HG03521 (cell line): ENCODE data around the gene FAM9A.
"Not testable (repeated sequence)": the region's sequence is repeated elsewhere in the genome, so short reads cannot be mapped to it uniquely, and the experiment has no call there.

ENCODE experiments used
- ATAC-seq: cut with Tn5 transposase; IDR thresholded peaks from one replicate; pipeline ENCODE4 v1.9.1; 2021; ENCODE audit warnings: mild to moderate bottlenecking, moderate library complexity; ENCODE audit not compliant: unreplicated experiment

Gene FAM9A

DNA sequence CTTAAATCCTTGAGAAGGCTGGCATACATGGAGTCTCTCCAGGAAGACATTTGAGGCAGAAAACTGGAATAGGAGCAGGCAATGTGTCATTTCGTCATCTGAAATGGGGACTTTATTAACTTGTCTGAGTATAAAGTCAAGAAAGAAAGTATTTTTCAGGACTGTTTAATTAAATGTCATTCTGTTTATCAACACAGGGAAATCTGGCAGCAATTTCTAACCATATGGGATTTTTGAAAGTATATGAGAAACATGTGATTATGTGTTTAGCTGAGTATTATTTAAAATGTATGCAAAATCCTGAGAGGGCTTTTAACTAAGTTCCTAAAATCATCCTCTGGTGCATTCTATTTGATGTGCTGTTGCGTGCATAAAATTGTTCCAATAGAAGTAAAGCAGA, 3.9 kb upstream of the FAM9A start:
- no peak for ATAC-seq

DNA sequence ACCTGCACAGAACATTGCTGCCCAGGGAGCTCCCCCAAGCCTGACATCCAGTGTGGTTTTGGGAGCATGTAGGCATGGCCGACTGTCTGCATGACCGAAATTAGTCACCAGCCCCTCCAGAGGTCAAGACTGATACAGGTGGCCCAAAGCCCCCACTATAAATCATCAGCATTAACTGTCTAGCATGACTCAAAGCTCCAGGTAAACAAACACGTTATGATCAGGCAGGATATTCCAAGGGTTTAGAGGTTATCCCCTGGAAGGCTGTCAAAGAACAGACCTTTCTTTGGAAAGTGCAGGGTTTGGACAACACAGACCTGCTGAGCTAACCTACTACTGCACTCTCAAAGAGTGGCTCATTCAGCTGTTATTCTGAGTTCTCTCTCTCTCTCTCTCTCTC, 2.1 kb upstream of the FAM9A start:
- no peak for ATAC-seq

DNA sequence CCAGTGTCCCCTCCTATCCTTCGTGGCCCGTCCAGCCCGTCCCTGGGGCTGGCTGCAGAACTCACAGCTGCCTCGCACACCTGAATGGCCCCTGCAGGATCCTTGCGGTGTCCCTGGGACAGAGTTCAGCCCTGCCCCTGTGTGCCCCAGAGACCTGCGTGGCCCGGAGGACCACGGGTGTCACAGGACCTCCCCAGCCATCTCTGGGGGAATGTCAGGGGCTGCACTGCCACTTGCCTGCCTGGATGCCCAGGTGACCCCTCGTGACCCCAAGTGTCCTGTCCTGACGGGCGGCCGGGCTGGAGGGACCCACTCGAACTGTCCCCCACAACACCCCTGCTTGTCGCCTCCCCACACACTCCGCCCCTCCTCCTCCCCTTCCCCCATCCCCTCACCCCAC, 832 bp downstream of the FAM9A start:
- ATAC-seq = not testable (repeated sequence)

DNA sequence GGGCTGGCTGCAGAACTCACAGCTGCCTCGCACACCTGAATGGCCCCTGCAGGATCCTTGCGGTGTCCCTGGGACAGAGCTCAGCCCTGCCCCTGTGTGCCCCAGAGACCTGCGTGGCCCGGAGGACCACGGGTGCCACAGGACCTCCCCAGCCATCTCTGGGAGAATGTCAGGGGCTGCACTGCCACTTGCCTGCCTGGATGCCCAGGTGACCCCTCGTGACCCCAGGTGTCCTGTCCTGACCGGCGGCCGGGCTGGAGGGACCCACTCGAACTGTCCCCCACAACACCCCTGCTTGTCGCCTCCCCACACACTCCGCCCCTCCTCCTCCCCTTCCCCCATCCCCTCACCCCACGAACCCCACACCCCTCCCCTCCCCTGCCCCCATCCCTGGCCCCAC, 1.9 kb downstream of the FAM9A start:
- ATAC-seq = not testable (repeated sequence)

DNA sequence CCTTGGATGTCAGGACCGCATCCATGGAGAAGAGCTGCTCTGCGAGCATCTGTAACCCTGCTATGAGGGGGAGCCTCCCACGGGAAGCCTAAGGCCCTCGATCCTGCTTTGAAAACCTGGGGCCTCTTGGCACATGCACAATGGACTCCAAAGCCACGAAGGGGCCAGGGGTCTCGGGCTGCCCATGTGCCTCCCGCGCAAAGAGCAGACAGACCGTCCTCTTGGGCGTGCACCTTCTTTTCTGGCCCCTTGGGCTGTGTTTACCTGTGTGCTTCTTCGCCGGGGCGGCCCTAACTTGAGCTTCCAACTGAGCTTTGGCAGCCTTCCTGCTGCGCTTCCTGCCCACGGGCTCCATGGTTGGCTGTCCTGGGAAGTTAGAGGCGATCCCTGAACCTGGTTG, 2.5 kb downstream of the FAM9A start:
- ATAC-seq = not testable (repeated sequence)

DNA sequence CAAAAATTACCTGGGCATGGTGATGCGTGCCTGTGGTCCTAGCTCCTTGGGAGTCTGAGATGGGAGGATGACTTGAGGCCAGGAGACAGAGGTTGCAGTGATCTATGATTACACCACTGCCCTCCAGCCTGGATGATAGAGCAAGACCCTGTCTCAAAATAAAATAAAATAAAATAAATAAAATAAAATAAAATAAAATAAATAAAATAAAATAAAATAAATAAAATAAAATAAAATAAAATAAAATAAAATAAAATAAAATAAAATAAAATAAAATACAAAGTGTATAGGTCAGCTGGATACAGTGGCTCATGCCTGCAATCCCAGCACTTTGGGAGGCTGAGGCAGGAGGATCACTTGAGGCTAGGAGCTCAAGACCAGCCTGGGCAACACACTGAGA, 14.1 kb downstream of the FAM9A start:
- ATAC-seq = not testable (repeated sequence)

DNA sequence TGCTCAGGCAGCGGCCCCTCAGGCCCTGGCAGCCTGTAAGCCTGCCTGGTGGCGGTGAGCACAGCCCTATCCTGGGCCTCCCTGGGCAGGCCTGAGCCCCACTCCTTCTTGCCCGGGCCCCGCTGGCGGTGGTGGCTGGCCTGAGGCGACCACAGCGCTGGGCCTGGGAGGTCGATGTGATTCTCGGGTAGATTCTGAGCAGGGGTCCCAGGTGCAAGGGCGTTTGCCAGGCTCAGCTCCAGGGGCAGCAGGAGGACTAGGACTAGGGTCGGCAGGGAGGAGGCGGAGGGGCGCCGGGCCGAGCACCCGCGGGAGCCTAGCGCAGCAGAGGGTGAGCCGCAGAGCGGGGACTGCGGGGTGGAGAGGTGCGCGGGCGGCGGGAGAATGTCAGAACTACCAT, 17.0 kb downstream of the FAM9A start:
- no peak for ATAC-seq

DNA sequence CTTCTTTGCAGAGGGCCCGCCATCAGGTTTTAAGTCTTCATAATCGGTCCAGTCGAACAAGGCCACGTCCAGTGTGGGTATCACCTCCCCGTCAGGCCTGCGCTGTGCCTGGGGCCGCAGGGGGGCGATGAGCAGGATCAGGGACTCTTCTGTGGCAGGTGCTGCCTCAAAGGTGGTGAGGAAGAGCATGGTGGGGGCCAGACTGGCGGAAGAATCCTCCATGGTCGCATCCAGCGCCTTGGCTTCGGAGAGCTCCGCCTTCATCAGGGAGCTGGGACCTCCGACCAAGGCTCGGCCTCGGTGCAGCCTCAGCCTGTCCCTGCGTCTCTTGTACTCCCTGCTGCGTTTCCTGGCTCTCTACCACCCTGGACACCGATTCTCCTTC, 17.5 kb downstream of the FAM9A start:
- ATAC-seq = no peak

DNA sequence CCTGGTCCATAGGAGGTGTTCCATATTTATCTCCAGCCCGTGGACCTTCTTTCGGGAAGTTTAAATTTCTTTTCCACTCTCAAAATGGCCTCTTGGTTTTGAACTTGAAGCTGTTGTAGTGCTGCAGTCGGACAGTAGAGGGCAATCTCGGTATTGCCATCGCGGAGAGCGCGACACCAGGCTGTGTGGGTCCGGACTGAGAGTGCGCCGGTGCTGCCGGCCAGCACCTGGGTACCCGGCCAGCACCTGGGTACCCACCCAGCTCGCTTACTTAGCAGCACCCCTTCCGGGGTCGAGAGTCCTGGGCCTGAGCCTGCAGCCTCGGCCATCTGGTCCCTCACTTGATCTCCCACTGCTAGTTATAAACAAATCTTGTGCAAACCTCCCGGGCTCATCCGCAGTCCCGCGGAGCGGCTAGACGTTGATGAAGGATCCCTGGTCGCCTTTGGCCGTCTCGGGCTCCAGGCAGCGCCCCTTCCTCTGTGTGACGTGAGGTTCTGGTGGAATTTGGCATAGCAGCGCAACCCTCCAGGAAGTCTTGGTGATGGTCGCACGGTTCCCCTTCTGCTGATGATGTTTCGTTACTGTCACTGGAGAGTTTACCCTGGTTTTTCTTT, 18.0 kb downstream of the FAM9A start:
- ATAC-seq = peak; percentile 79

DNA sequence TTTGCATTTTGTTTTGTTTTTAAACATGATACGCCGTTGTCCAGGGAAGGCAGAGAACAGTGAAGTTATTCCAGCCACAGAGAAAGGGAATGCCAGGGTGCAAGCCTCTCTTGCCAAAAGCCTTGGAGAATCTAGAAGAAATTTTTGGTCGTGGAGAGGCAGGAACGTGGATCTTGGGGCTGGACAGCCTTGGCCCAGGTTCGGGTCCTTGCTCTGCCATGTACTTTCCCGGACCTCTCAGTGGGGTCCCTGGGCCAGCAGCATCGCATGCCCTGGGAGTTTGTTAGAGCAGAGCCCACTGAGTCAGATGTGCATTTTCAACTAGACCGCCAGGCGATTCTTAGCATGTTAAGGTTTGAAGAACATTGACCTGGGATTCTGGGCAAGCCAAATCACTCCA, 18.6 kb downstream of the FAM9A start:
- no peak for ATAC-seq

DNA sequence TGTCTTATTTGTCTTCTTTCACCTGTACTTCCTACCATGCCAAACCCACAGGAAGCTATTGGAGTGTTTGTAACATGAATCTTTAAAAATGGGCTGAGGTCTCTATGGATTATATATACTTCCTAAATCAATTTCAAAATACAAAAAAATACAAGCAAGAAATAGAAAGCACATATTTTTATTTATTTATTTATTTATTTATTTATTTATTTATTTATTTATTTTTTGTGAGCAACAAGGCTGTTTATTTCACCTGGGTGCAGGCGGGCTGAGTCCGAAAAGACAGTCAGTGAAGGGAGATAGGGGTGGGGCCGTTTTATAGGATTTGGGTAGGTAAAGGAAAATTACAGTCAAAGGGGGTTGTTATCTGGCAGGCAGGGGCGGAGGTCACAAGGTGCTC, 19.3 kb downstream of the FAM9A start:
- ATAC-seq = not testable (repeated sequence)

DNA sequence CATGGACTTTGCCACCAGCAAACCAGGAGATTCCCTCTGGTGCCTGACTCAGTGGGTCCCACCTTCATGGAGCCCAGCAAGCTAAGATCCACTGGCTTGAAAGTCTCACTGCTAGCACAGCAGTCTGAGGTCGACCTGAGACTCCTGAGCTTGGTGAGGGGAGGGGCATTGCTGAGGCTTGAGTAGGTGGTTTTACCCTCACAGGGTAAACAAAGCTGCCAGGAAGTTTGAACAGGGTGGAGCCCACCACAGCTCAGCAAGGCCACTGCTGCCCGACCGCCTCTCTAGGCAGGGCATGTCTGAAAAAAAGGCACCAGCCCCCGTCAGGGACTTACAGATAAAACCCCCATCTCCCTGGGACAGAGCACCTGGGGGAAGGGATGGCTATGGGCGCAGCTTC, 28.1 kb downstream of the FAM9A start:
- ATAC-seq = no peak

DNA sequence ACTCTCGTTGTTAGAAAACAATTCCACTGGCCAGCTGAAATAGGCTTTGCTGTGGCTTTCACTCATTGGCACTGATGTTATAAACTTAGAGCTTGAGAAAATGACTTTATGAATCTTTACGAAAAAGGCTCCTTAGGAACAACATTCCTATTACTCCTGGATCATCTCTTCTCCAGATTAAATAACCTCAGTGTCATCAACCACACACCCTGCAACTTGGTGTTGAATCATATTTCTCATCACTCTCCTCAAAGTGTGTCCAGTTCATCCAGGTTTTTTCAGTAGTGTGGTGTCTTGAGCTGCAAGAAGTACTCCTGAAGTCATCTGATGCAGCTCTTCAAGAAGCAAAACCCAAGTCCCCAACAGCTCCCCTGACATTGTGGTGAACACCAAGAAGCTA, 41.2 kb downstream of the FAM9A start:
- no peak for ATAC-seq

DNA sequence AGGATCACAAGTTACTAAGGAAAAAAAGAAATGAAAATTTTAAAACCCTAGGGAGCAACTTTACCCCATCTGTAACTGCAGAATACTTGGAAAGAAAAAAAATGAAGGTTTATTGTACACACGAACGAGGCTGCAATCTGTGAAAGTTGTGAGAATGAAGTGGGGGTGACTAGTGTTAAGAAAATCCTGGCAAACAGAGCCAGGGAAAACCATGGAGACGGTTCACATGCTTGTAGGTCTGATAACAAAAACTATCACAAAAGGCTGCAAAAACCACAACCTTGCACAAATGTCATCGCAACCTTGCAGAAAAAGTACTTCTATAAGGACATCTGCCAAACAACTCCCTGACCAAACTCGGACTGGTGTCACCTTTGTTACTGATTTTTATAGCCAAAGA, 42.5 kb downstream of the FAM9A start:
- not testable (repeated sequence) for ATAC-seq

DNA sequence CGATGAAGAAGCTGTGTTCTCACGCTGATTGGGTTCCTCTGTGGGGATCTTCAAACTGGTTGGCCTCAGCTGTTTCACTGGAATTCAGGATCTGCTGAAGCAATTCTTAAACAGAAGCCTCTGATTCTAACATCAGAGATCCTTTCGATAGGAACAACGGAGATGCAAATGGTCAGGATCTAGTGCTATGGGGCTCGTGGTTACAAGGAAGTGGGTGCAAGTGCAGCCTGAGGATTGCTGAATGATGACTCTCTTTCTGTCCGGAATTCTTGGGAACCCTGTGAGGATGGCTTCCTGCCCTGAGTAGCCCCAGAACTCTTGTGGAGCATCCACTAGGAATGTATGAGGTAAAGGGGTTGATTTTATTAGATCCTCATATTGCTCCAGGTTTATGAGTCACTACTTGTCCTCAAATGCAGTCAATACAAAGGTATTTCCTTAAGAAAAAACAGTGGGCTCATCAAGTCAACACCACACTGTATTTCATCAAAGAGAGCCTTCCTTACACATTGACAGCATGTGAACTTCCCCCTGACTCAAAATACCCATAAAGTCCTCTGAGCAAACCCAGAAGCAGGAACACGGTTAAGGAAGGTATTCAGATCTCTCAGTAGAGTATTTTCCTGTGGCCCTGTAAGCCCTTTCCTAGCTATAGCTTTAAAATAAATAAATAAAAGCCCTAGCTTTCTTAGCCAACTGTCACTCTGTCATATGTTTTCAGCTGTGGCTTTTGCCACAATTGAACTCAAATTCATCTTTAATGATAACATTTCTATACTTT, 43.4 kb downstream of the FAM9A start:
- ATAC-seq = not testable (repeated sequence)

DNA sequence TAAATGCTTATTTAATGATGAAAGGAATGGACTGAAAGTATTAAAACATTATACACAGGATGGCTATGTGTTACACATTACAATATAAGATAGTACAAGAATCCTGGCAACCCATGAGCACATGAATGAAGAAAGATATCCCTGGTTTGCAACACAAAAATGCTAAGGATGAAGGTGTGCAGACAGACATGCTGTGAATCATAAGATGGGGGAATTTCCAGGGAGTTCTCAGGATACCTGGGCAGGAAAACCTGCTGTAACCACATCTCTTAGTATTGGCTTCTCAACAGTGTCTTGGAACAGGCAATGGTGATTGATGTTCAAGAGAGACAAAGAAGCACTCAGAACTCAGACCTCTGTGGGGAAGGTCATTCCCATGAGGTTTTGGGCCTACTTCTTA, 45.4 kb downstream of the FAM9A start:
- ATAC-seq = no peak

DNA sequence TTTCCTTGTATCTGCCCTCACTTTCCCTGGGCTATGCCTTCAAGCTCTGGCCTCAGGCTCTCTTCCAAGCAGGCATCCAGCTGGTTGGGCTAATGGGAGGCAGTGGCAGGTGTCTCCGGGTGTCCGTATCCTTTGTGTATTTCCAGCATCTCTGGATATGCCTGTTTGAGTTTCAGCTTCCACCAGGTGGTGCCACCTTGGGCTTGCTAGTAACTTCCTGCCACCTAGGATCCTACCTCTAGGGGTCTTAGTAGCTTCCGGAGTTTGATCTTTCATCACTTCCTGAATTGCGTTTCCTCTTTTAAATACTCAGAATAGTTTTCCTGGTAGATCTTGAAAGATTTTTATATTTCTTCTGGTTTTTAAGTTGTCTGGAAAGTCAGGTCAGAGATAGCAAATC, 46.1 kb downstream of the FAM9A start:
- no peak for ATAC-seq

DNA sequence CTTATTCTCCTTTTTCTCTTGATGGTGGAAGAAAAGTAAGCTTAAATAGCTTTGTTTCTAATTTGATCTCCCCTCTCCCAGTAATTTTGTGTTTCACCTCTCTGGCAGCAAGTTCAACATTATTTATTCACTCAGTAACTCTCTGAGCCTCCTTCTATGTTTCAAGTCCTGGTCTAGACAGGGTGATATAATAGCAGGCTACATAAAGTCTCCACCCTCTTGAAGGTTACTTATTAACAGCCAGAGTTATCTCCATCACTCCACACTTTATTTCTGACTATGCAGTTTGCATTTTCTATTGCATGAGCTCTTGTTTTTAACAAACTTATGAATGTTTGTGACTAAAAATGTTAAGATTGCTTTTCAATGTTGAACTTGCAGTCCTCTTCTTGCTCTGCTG, 51.5 kb downstream of the FAM9A start:
- ATAC-seq = no peak

DNA sequence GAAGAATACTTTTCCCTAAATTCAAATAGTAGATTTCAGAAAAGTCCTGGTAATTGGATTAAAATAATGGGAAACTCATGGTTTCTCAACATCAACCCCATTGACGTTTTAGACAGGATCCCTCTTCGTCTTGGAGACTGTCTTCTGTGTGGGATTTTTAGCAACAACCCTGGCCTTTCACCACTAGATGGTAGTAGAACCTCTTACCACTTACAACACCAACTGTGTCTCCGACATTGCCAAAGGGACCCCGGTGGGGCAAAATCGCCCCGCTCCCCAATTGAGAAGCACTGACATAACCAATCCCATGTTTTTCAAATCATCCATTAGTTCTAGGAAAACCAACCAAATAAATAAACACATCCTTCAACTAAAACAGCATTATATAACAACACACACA, 52.3 kb downstream of the FAM9A start:
- no peak for ATAC-seq

DNA sequence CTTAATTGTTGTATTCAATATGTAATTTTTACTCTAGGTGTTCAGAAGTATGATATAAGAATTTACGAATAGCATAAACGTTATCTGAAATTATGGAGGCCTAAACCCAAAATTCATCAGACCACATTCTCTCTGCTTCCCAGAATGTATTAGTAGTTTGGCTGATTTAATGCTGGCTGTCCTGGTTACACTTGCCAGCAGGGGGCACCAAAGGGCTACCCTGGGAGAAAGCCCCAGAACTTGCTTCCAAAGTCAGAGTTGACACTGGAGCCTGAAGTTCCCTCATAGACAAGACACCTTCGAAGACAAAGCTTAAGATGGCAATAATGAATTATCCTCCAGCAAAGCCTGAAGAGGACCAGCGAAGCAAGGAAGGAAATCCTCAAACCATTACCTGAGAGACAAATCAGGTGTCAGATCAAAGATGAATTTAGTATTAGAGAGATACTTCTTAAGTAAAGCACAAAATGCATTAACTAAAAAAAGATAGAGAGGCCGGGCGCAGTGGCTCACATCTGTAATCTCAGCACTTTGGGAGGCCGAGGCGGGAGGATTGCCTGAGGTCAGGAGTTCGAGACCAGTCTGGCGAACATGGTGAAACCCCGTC, 58.0 kb downstream of the FAM9A start:
- no peak for ATAC-seq

DNA sequence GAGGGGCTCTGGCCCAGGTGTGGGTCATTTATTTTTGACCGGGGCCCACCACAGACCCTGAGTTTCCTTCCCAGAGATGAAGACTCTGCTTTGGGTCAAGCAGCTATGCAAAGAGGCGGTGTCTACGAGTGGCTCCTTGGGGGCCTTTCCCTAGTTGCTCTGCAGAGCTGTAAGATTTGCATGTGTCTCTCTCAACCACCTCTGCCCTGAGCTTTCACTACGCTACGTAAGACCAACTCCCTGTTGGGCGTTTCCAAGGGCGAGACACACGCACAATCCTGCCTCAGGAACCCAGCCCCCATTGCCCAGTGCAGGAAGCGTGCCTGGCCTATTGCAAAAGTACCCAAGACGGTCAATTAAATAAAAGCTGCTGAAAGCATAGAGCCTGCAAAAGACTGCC, 59.2 kb downstream of the FAM9A start:
- no peak for ATAC-seq
